HG03135 (cell line): ENCODE results near the gene MIDN.
"Not testable (repeated sequence)": the region's sequence is repeated elsewhere in the genome, so short reads cannot be mapped to it uniquely, and the experiment has no call there.

ENCODE experiments used
- ATAC-seq: cut with Tn5 transposase; IDR thresholded peaks from one replicate; pipeline ENCODE4 v1.9.1; 2021; ENCODE audit warnings: mild to moderate bottlenecking, moderate library complexity; ENCODE audit not compliant: unreplicated experiment

The MIDN gene

GRCh38 chr19:1245494-1246264 is 2.7 kb upstream of the MIDN start:
- ATAC-seq: no peak

GRCh38 chr19:1246265-1247087 is 1.9 kb upstream of the MIDN start:
- ATAC-seq: not testable (repeated sequence)

- no peak for ATAC-seq
These were observed 640 bp upstream of the MIDN start for GRCh38 chr19:1247748-1248138.

GRCh38 chr19:1248786-1249297 is 459 bp downstream of the MIDN start:
- ATAC-seq: peak; percentile 28

GRCh38 chr19:1249298-1249989 is 1.1 kb downstream of the MIDN start:
- peak; percentile 36 for ATAC-seq

- ATAC-seq: peak; percentile 0
These were observed 1.6 kb downstream of the MIDN start for GRCh38 chr19:1249990-1250436.

- no peak for ATAC-seq
These were observed 2.3 kb downstream of the MIDN start for GRCh38 chr19:1250437-1251260.

GRCh38 chr19:1251330-1252220 is 3.2 kb downstream of the MIDN start:
- no peak for ATAC-seq

- ATAC-seq: no peak
These were observed 3.9 kb downstream of the MIDN start for GRCh38 chr19:1252221-1252820.

GRCh38 chr19:1252821-1253513 is 4.6 kb downstream of the MIDN start:
- no peak for ATAC-seq

GRCh38 chr19:1253514-1254080 is 5.2 kb downstream of the MIDN start:
- no peak for ATAC-seq

GRCh38 chr19:1254081-1254527 is 5.7 kb downstream of the MIDN start:
- no peak for ATAC-seq

- no peak for ATAC-seq
These were observed 6.3 kb downstream of the MIDN start for GRCh38 chr19:1254530-1255185.

- ATAC-seq: no peak
These were observed 7.1 kb downstream of the MIDN start for GRCh38 chr19:1255186-1256161.

- ATAC-seq: no peak
These were observed 8.5 kb downstream of the MIDN start for GRCh38 chr19:1256646-1257474.
